Activated T-cell treated with anti-CD3 and anti-CD28 coated beads, Interleukin-2, amount 50 U/mL, for 24 hours (primary cell): ENCODE measurements around the gene SLC28A3.

Experiments used
- DNase-seq: peaks from one replicate; pipeline ENCODE4 v3.0.0-alpha.2; 2020
- H3K27ac Mint-ChIP-seq: 2 replicates; pipeline ENCODE4 v1.8.0; 2020; ENCODE audit warnings: mild to moderate bottlenecking, mixed read lengths
- H3K27me3 Mint-ChIP-seq: 2 replicates; pipeline ENCODE4 v1.8.0; 2020; ENCODE audit warnings: mixed read lengths
- H3K36me3 Mint-ChIP-seq: 2 replicates; pipeline ENCODE4 v1.8.0; 2020; ENCODE audit warnings: low read depth, mixed read lengths
- H3K4me1 Mint-ChIP-seq: 2 replicates; pipeline ENCODE4 v1.8.0; 2020; ENCODE audit warnings: low read depth, mixed read lengths
- H3K4me3 Mint-ChIP-seq: 2 replicates; pipeline ENCODE4 v1.8.0; 2020; ENCODE audit warnings: mild to moderate bottlenecking, moderate library complexity, mixed read lengths
- H3K9me3 Mint-ChIP-seq: 2 replicates; pipeline ENCODE4 v1.8.0; 2020; ENCODE audit warnings: mixed read lengths

Gene SLC28A3

GRCh38 chr9:84226126-84226525 is 114.4 kb downstream of the SLC28A3 start:
- H3K9me3 Mint-ChIP-seq: peaks cover 7% of the 10 kb centered on the region
- H3K27me3 Mint-ChIP-seq: peaks cover 6% of the 10 kb centered on the region
- no peak for DNase-seq
- no peak overlapping the region for H3K4me3 Mint-ChIP-seq
- no peaks in the 10 kb centered on the region for H3K36me3 Mint-ChIP-seq
- no peaks in the 10 kb centered on the region for H3K4me1 Mint-ChIP-seq
- H3K27ac Mint-ChIP-seq: no peak overlapping the region
